SK-N-SH treated with all-trans-retinoic acid at 6 μM for 48 hours (cell line): ENCODE measurements around the gene C19orf53.
"Not testable (repeated sequence)": the region's sequence is repeated elsewhere in the genome, so short reads cannot be mapped to it uniquely, and the experiment has no call there.

Experiments used
- ATAC-seq: fragments of 200-7000 bp; cut with Tn5 transposase; 3 replicates; pipeline ENCODE4 v1.9.1; 2020; ENCODE audit warnings: mild to moderate bottlenecking, moderate library complexity
- BACH2 ChIP-seq: fragments of 250-450 bp; sonication (Bioruptor Pico); IDR thresholded peaks from 2 replicates; pipeline ENCODE4 v1.9.0; 2021; ENCODE audit warnings: mild to moderate bottlenecking, borderline replicate concordance
- CSDC2 ChIP-seq: fragments of 250-450 bp; sonication (Bioruptor Pico); IDR thresholded peaks from 2 replicates; pipeline ENCODE4 v1.5.0; 2020; ENCODE audit warnings: mild to moderate bottlenecking, moderate library complexity
- ESRRG ChIP-seq: fragments of 250-450 bp; sonication (Bioruptor Pico); IDR thresholded peaks from 2 replicates; pipeline ENCODE4 v1.6.1; 2021; ENCODE audit warnings: mild to moderate bottlenecking
- GLIS3 ChIP-seq: fragments of 250-450 bp; sonication (Bioruptor Pico); IDR thresholded peaks from 2 replicates; pipeline ENCODE4 v1.5.0; 2020; ENCODE audit warnings: mild to moderate bottlenecking, moderate library complexity
- ISL1 ChIP-seq: fragments of 250-450 bp; sonication (Bioruptor Pico); IDR thresholded peaks from 2 replicates; pipeline ENCODE4 v2.1.2; 2022; ENCODE audit warnings: mild to moderate bottlenecking, moderate library complexity
- OSR1 ChIP-seq: fragments of 250-450 bp; sonication (Bioruptor Pico); IDR thresholded peaks from 2 replicates; pipeline ENCODE4 v1.8.0; 2022; ENCODE audit warnings: moderate library complexity, mild to moderate bottlenecking, inconsistent platforms
- PATZ1 ChIP-seq: fragments of 250-450 bp; sonication (Bioruptor Pico); IDR thresholded peaks from 2 replicates; pipeline ENCODE4 v1.8.0; 2020; ENCODE audit warnings: mild to moderate bottlenecking, moderate library complexity, borderline replicate concordance
- RARB ChIP-seq: fragments of 250-450 bp; sonication (Bioruptor Pico); IDR thresholded peaks from 2 replicates; pipeline ENCODE4 v1.8.0; 2021; ENCODE audit warnings: mild to moderate bottlenecking, moderate library complexity
- SNAI2 ChIP-seq: fragments of 250-450 bp; sonication (Bioruptor Pico); IDR thresholded peaks from 2 replicates; pipeline ENCODE4 v1.5.0; 2020; ENCODE audit warnings: mild to moderate bottlenecking, moderate library complexity
- TCF4 ChIP-seq: fragments of 250-450 bp; sonication (Bioruptor Pico); IDR thresholded peaks from 2 replicates; pipeline ENCODE4 v1.8.0; 2021; ENCODE audit warnings: mild to moderate bottlenecking, moderate library complexity, borderline replicate concordance
- TOX ChIP-seq: fragments of 250-450 bp; sonication (Bioruptor Pico); IDR thresholded peaks from 2 replicates; pipeline ENCODE4 v1.8.0; 2021; ENCODE audit warnings: mild to moderate bottlenecking, moderate library complexity, borderline replicate concordance
- TSHZ2 ChIP-seq: fragments of 250-450 bp; sonication (Bioruptor Pico); IDR thresholded peaks from 2 replicates; pipeline ENCODE4 v1.5.0; 2020; ENCODE audit warnings: mild to moderate bottlenecking, moderate library complexity
- ZFP3 ChIP-seq: fragments of 250-450 bp; sonication (Bioruptor Pico); IDR thresholded peaks from 2 replicates; pipeline ENCODE4 v1.5.0; 2020; ENCODE audit warnings: mild to moderate bottlenecking, moderate library complexity
- ZNF70 ChIP-seq: fragments of 450-650 bp; formaldehyde crosslinking; IDR thresholded peaks from 2 replicates; pipeline ENCODE4 v1.5.0; 2020; ENCODE audit warnings: mild to moderate bottlenecking, moderate library complexity
- ZNF8 ChIP-seq: fragments of 450-650 bp; formaldehyde crosslinking; IDR thresholded peaks from 2 replicates; pipeline ENCODE4 v1.5.0; 2020; ENCODE audit warnings: mild to moderate bottlenecking, moderate library complexity
- TF ChIP-seq, protein P1 (sequence below): fragments of 250-450 bp; sonication (Bioruptor Pico); IDR thresholded peaks from 2 replicates; pipeline ENCODE4 v1.5.1; 2020; ENCODE audit warnings: low read depth, mild to moderate bottlenecking, moderate library complexity
- TF ChIP-seq, protein P2 (sequence below): fragments of 250-450 bp; sonication (Bioruptor Pico); IDR thresholded peaks from 2 replicates; pipeline ENCODE4 v1.8.0; 2021; ENCODE audit warnings: low read depth, mild to moderate bottlenecking, moderate library complexity, borderline replicate concordance

The C19orf53 gene

DNA sequence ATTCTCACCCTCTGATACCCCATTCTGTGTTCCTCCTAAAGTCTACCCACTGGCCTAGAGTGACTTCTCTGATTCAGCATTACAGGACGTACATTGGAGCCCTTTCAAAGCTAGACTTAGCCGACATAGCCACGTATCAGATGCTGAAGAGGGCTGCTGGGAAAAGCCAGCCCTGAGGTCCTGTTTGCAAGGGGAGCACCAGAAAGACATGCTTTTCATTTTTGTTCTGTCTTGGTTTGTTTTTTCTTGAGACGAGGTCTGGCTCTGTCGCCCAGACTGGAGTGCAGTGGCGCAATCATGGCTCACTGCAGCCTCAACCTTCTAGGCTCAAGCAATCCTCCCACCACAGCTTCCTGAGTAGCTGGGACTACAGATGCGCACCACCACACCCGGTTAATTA, 14.7 kb downstream of the C19orf53 start:
- TF ChIP-seq TOX (CRISPR knock-in tag) (no peak), OSR1 (CRISPR knock-in tag) (no peak)
- ATAC-seq = no peak

- ATAC-seq = no peak
- TF ChIP-seq GLIS3 (CRISPR knock-in tag) (no peak), ISL1 (CRISPR knock-in tag) (no peak), ZNF8 (CRISPR knock-in tag) (no peak), ZNF70 (CRISPR knock-in tag) (no peak), PATZ1 (CRISPR knock-in tag) (no peak)
- TF ChIP-seq, protein P1, sequence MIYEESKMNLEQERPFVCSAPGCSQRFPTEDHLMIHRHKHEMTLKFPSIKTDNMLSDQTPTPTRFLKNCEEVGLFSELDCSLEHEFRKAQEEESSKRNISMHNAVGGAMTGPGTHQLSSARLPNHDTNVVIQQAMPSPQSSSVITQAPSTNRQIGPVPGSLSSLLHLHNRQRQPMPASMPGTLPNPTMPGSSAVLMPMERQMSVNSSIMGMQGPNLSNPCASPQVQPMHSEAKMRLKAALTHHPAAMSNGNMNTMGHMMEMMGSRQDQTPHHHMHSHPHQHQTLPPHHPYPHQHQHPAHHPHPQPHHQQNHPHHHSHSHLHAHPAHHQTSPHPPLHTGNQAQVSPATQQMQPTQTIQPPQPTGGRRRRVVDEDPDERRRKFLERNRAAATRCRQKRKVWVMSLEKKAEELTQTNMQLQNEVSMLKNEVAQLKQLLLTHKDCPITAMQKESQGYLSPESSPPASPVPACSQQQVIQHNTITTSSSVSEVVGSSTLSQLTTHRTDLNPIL = no peak
Observed at GRCh38 chr19:13790354-13790753, 16.1 kb downstream of the C19orf53 start.

- ATAC-seq = not testable (repeated sequence)
Observed at GRCh38 chr19:13793317-13793716, 19.1 kb downstream of the C19orf53 start.

GRCh38 chr19:13794398-13794756, 20.1 kb downstream of the C19orf53 start:
- ATAC-seq = peak; percentile 22

DNA sequence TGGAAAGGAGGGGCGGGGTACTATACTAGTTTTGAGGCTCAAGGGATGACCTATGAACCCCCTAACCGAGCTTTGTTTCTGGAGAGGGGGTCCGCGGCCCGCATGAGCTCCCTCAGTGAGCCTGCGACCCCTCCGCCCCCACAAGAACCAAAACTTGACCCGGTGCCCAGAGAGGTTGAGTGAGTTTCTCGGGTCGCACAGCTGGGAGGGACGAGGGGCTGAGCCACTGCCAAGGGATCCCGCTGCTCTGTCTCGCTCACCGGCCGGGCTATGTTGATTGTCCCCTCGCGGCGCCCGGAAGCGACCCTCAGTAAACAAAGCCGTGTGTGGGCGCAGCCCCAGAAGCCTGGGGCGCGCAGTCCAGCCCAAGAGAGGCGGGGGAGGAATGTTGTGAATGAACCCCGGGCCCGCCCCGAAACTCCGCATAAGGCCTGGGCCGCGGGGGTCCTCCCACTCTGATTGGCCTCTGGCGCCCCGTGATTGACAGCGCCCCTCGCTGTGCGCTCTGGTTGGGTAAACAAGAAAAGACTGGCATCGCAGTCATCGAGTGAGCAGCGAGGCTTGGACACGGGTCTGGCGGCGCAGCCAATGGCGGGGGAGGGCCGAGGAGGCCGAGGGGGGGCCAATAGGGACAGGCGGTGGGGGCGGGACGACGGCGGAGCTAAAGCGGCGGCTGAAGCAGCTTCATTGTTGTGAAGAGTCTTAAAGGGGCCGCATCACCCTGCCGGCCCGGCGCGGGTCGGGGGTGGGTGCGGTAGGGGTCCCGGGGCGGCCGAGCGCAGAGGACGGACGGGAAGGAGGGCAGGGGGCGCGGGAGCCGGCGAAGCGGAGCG, 20.7 kb downstream of the C19orf53 start, which contains the start of gene ZSWIM4:
Gene ZSWIM4, plus strand, starts transcription at position 687 of the 833 bp plus-strand sequence. CDS start 206 bp downstream, outside the sequence.
- ATAC-seq = peak; percentile 91
- TF ChIP-seq CSDC2 (0 out of 2 replicates have a peak, but pooled peaks have one; percentile 21), BACH2 (no peak), OSR1 (CRISPR knock-in tag) (no peak), TOX (CRISPR knock-in tag) (no peak), ZFP3 (no peak), GLIS3 (CRISPR knock-in tag) (0 out of 2 replicates have a peak, but pooled peaks have one; percentile 17), ZNF8 (CRISPR knock-in tag) (no peak), RARB (CRISPR knock-in tag) (no peak)
- TF ChIP-seq, protein P2, sequence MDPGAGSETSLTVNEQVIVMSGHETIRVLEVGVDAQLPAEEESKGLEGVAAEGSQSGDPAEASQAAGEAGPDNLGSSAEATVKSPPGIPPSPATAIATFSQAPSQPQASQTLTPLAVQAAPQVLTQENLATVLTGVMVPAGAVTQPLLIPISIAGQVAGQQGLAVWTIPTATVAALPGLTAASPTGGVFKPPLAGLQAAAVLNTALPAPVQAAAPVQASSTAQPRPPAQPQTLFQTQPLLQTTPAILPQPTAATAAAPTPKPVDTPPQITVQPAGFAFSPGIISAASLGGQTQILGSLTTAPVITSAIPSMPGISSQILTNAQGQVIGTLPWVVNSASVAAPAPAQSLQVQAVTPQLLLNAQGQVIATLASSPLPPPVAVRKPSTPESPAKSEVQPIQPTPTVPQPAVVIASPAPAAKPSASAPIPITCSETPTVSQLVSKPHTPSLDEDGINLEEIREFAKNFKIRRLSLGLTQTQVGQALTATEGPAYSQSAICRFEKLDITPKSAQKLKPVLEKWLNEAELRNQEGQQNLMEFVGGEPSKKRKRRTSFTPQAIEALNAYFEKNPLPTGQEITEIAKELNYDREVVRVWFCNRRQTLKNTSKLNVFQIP (CRISPR knock-in tag) = no peak

More at GRCh38 chr19:13794398-13794756, 20.1 kb downstream of the C19orf53 start:
- no peak for TF ChIP-seq CSDC2
- TF ChIP-seq ESRRG (CRISPR knock-in tag) = no peak
- TF ChIP-seq, protein P2 (CRISPR knock-in tag) = no peak
- TF ChIP-seq GLIS3 (CRISPR knock-in tag) = no peak
- no peak for TF ChIP-seq TCF4
- no peak for TF ChIP-seq SNAI2
- TF ChIP-seq TSHZ2 = no peak
